ENCODE data around the gene TLE1.

DNA sequence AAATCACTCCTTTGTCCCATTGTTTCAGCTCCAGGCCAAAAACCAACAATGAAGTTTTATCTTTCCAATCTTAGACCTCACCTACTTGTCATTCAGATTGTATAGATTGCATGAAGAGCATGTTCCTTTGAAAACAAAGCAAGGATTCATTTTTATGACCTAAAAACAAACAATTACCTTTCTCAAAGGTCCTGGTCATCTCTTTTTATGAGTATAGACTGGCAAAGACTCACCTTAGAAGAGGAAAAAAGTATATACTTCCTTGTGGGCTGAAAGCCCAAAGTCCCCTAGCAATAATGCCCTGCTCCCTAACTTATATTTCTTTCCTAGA, 28.4 kb upstream of the TLE1 start:
- TF ChIP-seq, protein P1, sequence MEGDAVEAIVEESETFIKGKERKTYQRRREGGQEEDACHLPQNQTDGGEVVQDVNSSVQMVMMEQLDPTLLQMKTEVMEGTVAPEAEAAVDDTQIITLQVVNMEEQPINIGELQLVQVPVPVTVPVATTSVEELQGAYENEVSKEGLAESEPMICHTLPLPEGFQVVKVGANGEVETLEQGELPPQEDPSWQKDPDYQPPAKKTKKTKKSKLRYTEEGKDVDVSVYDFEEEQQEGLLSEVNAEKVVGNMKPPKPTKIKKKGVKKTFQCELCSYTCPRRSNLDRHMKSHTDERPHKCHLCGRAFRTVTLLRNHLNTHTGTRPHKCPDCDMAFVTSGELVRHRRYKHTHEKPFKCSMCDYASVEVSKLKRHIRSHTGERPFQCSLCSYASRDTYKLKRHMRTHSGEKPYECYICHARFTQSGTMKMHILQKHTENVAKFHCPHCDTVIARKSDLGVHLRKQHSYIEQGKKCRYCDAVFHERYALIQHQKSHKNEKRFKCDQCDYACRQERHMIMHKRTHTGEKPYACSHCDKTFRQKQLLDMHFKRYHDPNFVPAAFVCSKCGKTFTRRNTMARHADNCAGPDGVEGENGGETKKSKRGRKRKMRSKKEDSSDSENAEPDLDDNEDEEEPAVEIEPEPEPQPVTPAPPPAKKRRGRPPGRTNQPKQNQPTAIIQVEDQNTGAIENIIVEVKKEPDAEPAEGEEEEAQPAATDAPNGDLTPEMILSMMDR (IDR thresholded peaks at IDR 0.05; ENCODE audit: low read depth, low read length), result no peak
- no peak for TF ChIP-seq POLR2A (IDR thresholded peaks at IDR 0.05; ENCODE audit: extremely low read depth, insufficient read length)
- no peak for TF ChIP-seq MAX (IDR thresholded peaks at IDR 0.05; ENCODE audit: low read depth, low read length)

All from NB4 (cell line).